ES-I3 (cell line): ENCODE data around the gene DOP1B.
"Not testable (repeated sequence)": the region's sequence is repeated elsewhere in the genome, so short reads cannot be mapped to it uniquely, and the experiment has no call there.

Experiments used
- H3K36me3 ChIP-seq: 2 replicates; pipeline ENCODE4 v1.6.1; 2013; ENCODE audit warnings: mild to moderate bottlenecking, low read length, control low read depth, moderate library complexity; ENCODE audit not compliant: insufficient read depth
- H3K4me1 ChIP-seq: 2 replicates; pipeline ENCODE4 v1.6.1; 2013; ENCODE audit warnings: mild to moderate bottlenecking, control low read depth, low read length; ENCODE audit not compliant: insufficient read depth
- H3K9ac ChIP-seq: 2 replicates; pipeline ENCODE4 v1.6.1; 2013; ENCODE audit warnings: low read depth, mild to moderate bottlenecking, low read length, moderate library complexity
- H3K9me3 ChIP-seq: 2 replicates; pipeline ENCODE4 v1.6.1; 2013; ENCODE audit warnings: mild to moderate bottlenecking, low read length, moderate library complexity; ENCODE audit not compliant: control insufficient read depth, insufficient read depth

The DOP1B gene

DNA sequence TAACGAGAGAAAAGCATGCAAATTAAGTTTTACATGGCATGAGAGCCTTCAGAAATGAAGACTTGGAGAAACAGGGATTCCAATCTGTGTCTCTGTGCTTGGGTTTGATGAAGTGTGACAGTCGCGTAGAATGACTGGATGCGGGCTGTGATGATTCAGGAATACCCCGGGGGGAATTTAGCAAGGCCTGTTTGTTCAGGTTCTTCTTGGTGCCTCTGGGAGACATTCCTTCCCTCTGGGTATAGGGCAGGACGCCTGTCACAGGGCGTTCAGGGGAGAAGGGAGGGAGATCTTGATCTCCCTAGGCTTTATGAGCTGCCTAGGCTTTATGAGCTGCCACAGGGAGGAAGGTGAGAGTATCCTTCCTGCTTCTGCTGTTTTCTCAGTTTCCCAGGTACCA is 36.6 kb downstream of the DOP1B start:
- Histone ChIP-seq H3K9ac (no peak overlapping the region), H3K36me3 (no peaks in the 10 kb centered on the region), H3K4me1 (peaks cover 12% of the 10 kb centered on the region; the same call in 1 of the 2 replicates), H3K9me3 (peaks cover 5% of the 10 kb centered on the region; the same call in 1 of the 2 replicates)

DNA sequence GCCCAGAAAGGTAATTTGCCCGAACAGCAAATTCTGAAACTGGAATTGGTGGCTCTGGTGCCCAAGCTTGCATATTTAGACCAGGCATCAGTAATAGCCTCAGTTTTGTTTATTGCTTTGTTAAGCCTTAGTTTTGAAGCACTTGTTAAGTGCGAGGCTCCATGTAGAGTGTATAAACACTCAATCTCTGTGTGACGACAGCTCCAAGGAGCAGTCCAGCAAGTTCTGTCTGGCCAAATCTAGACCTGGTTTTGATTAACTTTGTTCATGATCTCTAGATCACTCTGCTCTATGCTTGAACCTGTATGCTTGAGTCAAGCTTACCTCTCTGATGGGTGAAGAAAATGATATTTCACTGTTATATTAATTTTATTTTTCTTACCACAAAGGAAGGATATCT is 37.4 kb downstream of the DOP1B start:
- Histone ChIP-seq H3K9ac (no peak overlapping the region), H3K36me3 (no peaks in the 10 kb centered on the region), H3K9me3 (peaks cover 5% of the 10 kb centered on the region; the same call in 1 of the 2 replicates), H3K4me1 (peaks cover 10% of the 10 kb centered on the region; the same call in 1 of the 2 replicates)

GRCh38 chr21:36195613-36196012 is 39.0 kb downstream of the DOP1B start:
- Histone ChIP-seq H3K4me1 (peaks cover 10% of the 10 kb centered on the region; the same call in 1 of the 2 replicates), H3K36me3 (no peaks in the 10 kb centered on the region), H3K9me3 (peaks cover 5% of the 10 kb centered on the region; the same call in 1 of the 2 replicates), H3K9ac (no peak overlapping the region)

DNA sequence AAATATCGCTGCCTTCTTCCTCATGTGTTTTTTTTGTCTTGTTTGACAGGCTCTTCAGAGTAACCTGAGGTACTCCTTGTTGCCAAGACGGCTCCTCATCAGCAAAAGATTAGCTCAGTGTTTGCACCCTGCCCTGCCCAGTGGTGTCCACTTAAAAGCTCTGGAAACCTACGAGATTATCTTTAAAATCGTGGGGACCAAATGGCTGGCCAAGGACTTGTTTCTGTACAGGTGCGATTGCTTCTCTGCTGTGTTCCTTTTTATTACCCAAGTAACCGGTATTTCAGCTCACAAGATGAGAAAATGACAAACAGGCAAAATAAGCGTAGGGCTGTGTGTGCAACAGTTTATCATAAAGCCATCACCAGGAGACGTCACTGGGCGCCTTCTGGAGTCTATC is 42.4 kb downstream of the DOP1B start:
- H3K4me1 ChIP-seq, result peaks cover 4% of the 10 kb centered on the region; the same call in 1 of the 2 replicates
- peaks cover 5% of the 10 kb centered on the region; the same call in 1 of the 2 replicates for H3K9me3 ChIP-seq
- no peak overlapping the region for H3K9ac ChIP-seq
- H3K36me3 ChIP-seq, result no peaks in the 10 kb centered on the region

- H3K36me3 ChIP-seq, H3K4me1 ChIP-seq, H3K9me3 ChIP-seq, H3K9ac ChIP-seq: not testable (repeated sequence)
These were observed 43.0 kb downstream of the DOP1B start for GRCh38 chr21:36199575-36199974.

DNA sequence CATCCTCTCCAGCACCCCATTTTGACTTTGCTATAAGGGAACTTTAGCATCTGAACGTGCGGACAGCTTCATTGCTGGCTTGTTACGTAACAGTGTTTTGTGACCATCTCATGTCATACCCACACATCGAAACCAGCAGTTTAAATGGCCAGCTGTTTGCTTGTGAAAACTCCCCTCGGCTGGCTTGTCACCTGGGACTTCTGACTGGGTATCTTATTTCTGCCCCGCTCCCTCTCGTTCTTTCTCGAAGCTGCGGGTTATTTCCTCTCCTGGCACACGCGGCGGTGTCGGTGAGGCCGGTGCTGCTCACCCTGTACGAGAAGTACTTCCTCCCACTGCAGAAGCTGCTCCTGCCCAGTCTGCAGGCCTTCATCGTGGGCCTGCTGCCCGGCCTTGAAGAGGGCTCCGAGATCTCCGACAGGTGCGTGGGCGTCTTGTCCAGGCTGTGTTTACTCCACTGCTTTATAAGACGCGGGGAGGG is 43.5 kb downstream of the DOP1B start:
- Histone ChIP-seq H3K36me3 (no peaks in the 10 kb centered on the region), H3K9ac (no peak overlapping the region), H3K9me3 (peaks cover 5% of the 10 kb centered on the region; the same call in 1 of the 2 replicates), H3K4me1 (peaks cover 4% of the 10 kb centered on the region; the same call in 1 of the 2 replicates)

DNA sequence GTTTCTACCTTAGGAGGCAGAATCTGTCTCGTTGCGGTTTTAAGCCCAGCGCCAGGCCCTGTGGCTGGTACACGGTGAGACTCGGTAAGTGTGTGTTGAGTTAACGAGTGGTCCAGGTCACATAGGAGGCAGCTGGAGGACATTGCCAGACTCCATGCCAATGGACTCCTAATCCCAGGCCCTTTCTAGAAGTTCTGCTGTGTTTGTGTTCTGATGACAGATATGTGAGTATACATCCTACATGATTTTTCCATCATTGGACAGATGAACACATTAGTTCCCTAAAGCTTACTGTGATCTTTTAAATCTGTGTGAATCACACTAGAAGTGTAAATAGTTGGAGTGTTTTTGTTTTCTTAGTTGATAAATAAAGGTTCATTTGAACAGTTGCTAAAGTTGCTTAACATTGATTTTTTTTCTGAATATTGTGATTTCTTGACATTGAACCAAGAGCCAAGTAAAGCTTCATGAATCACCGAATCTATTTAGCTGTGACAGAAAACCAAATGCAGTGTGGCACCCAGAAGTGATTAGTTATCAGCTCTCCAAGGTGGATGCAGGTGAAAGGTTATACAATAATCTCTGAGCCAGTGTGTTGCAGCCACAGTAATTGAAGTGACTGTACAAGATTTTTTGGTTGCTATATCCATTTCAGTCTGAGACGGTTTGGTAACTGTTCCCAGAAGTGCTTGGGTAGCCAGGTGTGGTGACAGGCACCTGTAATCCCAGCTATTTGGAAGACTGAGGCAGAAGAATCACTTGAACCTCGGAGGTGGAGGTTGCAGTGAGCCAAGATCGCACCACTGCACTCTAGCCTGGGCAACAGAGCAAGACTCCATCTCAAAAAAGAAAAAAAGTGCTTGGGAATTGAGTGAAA is 46.3 kb downstream of the DOP1B start:
- H3K4me1 ChIP-seq, result peaks cover 4% of the 10 kb centered on the region; the same call in 1 of the 2 replicates
- no peaks in the 10 kb centered on the region for H3K9me3 ChIP-seq
- no peak overlapping the region for H3K9ac ChIP-seq
- H3K36me3 ChIP-seq, result no peaks in the 10 kb centered on the region

GRCh38 chr21:36203603-36203889 is 46.9 kb downstream of the DOP1B start:
- no peak overlapping the region for H3K9ac ChIP-seq
- no peaks in the 10 kb centered on the region for H3K36me3 ChIP-seq
- no peaks in the 10 kb centered on the region for H3K9me3 ChIP-seq
- peaks cover 4% of the 10 kb centered on the region; the same call in 1 of the 2 replicates for H3K4me1 ChIP-seq

DNA sequence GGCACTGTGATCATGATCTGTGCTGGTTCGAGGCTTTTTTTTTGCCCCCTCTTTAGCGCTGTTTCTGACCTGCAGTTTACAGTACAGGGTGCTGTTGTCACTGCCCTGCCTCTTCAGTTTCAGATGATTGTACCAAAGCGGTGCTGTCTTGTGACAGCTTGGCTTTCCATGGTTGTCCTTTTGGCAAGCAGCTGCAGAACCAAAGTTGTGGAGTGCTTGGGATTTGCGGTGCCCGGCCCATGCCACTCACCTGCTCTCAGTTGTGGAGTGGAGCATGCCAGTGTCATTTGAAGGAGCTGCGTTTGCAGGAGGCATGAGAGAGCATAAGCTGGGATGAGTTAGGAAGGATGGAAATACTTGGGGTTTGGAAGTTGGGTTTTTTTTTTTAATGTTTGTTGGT is 48.4 kb downstream of the DOP1B start:
- H3K9ac ChIP-seq, result no peak overlapping the region

DNA sequence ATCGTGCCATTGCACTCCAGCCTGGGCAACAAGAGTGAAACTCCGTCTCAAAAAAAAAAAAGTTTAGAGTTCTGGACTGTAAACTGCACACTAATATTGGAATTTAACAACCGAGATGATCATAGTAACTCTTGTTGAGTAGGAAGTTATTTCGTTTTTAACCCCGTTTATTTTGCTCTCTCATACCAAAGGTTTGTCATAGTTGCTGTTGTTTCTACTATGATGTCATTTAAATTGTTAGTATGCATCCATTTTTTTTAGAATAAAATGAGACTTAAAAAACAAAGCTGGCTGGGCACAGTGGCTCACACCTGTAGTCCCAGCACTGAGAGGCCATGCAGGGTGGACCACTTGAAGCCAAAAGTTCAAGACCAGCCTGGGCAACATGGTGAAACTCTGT is 49.3 kb downstream of the DOP1B start:
- Histone ChIP-seq H3K4me1 (peaks cover 17% of the 10 kb centered on the region), H3K9ac (no peak overlapping the region), H3K36me3 (no peaks in the 10 kb centered on the region), H3K9me3 (no peaks in the 10 kb centered on the region)

More for the DNA sequence above, 48.4 kb downstream of the DOP1B start:
- Histone ChIP-seq H3K9me3 (no peaks in the 10 kb centered on the region), H3K4me1 (peaks cover 11% of the 10 kb centered on the region), H3K36me3 (no peaks in the 10 kb centered on the region)
